HG03139 (cell line): ENCODE data around the gene BCKDK.
"Not testable (repeated sequence)": the region's sequence is repeated elsewhere in the genome, so short reads cannot be mapped to it uniquely, and the experiment has no call there.

Experiments
- ATAC-seq: cut with Tn5 transposase; IDR thresholded peaks from one replicate; pipeline ENCODE4 v1.9.1; 2021; ENCODE audit not compliant: unreplicated experiment

BCKDK gene

GRCh38 chr16:31120129-31120528 is 11.9 kb downstream of the BCKDK start:
- no peak for ATAC-seq

GRCh38 chr16:31125844-31126243 is 17.7 kb downstream of the BCKDK start:
- no peak for ATAC-seq

GRCh38 chr16:31127182-31127581 is 19.0 kb downstream of the BCKDK start:
- ATAC-seq, result no peak

GRCh38 chr16:31128711-31129567 is 20.8 kb downstream of the BCKDK start:
- no peak for ATAC-seq

- ATAC-seq, result no peak
These were observed 21.6 kb downstream of the BCKDK start for GRCh38 chr16:31129568-31130335.

GRCh38 chr16:31130336-31130891 is 22.2 kb downstream of the BCKDK start:
- no peak for ATAC-seq

- no peak for ATAC-seq
These were observed 22.7 kb downstream of the BCKDK start for GRCh38 chr16:31130899-31131298.

GRCh38 chr16:31131416-31131815 is 23.2 kb downstream of the BCKDK start:
- ATAC-seq, result no peak

- no peak for ATAC-seq
These were observed 23.7 kb downstream of the BCKDK start for GRCh38 chr16:31131841-31132271.

- ATAC-seq, result no peak
These were observed 24.3 kb downstream of the BCKDK start for GRCh38 chr16:31132303-31132979.

- ATAC-seq, result no peak
These were observed 24.9 kb downstream of the BCKDK start for GRCh38 chr16:31133046-31133501.

GRCh38 chr16:31134091-31134571 is 25.9 kb downstream of the BCKDK start:
- no peak for ATAC-seq

- ATAC-seq, result no peak
These were observed 26.7 kb downstream of the BCKDK start for GRCh38 chr16:31134625-31135534.

- ATAC-seq, result no peak
These were observed 27.5 kb downstream of the BCKDK start, which contains the start of gene PRSS8 for GRCh38 chr16:31135535-31136286. Gene PRSS8, minus strand, starts transcription at chr16:31135727. Its CDS starts 229 bp downstream, at chr16:31135498.

- ATAC-seq, result no peak
These were observed 28.1 kb downstream of the BCKDK start for GRCh38 chr16:31136287-31136662.

- not testable (repeated sequence) for ATAC-seq
These were observed 28.8 kb downstream of the BCKDK start for GRCh38 chr16:31136822-31137499.

GRCh38 chr16:31138621-31139578 is 30.7 kb downstream of the BCKDK start:
- no peak for ATAC-seq
